GM21529 (cell line): ENCODE measurements around the gene TTC28.
A peak's percentile ranks its signal among the peaks of the same experiment; 100 is the strongest.

Experiments used
- ATAC-seq: cut with Tn5 transposase; IDR thresholded peaks from one replicate; pipeline ENCODE4 v1.9.1; 2021; ENCODE audit not compliant: unreplicated experiment

Gene TTC28

GRCh38 chr22:28297504-28297903, 382.1 kb downstream of the TTC28 start:
- ATAC-seq = peak; percentile 66

DNA sequence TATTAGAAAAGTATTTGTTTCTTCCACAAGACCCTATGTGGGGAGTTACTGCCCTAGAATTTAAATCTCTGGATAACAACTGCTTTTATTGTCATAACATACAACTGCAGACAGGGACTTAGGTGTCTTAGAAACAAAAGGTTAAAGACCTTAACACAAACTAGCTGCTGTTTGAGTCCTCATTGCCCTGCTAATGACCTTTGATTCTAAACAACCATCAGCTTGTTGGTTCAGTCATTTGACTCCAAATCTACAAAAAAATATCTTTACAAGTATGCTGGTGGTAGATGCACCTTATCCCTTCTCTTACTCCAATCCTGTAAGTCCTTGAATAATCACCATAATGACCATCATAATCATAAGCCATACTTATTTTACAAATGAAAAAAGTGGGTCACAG, 383.2 kb downstream of the TTC28 start:
- no peak for ATAC-seq

DNA sequence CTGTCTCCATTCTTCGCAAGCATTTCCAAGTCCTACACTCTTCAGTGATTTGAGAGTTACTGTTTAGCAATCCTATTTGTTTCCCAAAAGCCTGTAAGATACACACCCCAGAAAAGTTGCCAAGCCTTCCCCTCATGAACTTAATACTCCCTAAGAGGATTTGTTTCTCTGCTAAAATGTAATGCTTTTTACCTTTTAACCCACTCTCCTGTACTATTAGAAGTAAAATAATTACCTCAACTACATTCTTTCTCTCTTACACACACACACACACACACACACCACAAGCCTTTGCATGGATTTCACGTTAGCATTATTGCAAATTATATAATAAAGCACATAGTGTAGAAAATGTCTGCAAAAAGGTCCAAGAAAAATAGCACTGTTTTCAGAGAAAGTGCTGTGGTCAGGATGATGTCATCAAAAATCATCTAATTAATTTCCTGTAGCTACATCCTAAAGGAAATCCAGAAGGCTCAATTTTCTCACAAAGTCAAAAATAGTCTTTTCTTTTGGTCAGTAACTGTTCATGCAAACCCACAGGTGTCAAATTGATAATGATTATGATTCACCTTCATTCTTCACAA, 396.5 kb downstream of the TTC28 start:
- no peak for ATAC-seq

DNA sequence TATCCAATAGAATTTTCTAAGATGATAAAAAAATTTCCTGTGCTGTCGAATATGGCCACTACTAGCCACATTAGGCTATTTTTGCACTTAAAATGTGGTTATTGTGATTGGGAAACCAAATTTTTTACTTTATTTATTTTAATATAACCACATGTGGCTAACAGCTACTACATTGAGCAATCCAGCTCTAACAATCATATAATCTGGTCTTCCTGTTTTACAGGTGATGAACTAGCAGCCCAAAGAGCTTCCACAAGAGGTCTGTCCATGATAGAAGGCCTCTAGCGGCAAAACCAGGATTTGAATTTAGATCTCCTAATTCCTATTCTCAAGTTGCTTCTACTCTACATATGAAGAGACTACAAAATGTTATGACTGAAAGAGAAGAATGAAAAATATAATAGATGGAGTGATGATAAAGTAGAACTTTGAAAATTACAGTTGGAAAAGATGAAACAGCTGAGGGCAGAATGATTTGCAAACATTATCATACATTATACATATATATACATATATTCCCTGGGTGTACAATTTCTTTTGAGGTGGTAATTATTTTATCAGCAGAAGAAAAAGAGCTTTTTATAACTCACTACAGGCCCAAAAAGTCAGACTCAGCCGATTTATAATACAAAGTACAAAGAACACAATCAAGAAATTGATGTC, 397.1 kb downstream of the TTC28 start:
- ATAC-seq = no peak

GRCh38 chr22:28279888-28280287, 399.8 kb downstream of the TTC28 start:
- no peak for ATAC-seq

DNA sequence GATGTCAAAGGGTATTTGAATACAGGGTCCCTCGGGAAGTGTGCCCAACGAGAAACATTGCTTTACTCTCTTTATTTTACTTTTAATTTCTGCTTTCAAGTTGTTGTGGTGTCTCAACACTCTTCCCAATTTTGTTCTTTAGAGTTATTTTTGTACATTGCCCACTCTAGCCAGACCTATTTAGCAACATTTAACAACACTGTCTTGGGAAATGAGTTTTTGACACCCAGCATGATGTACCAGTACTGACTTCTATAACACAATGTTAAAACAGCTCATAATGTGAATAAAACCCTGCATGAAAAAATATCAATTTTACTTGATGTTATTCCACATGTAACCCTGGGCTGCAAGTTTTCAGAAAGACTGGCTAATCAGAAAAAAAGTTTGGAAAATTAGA, 410.4 kb downstream of the TTC28 start:
- ATAC-seq = no peak

DNA sequence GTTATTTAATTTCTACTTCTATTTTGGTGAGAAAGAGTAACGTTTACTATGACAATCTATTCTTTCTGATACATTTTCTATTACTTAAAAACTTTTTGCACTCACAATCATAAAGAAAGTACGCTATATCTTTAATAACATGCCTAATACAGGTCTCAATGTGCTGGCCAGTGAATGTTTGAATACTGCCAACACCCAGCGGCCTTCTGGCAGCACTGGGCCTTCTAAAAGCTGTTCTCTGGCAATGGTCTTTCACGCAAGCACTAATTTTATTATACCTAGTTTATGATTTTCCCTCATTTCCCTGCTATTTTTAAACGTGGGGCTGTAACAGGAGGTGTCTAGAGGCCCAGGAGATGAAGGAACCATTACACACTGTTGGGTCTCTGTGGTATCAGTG, 410.8 kb downstream of the TTC28 start:
- no peak for ATAC-seq

DNA sequence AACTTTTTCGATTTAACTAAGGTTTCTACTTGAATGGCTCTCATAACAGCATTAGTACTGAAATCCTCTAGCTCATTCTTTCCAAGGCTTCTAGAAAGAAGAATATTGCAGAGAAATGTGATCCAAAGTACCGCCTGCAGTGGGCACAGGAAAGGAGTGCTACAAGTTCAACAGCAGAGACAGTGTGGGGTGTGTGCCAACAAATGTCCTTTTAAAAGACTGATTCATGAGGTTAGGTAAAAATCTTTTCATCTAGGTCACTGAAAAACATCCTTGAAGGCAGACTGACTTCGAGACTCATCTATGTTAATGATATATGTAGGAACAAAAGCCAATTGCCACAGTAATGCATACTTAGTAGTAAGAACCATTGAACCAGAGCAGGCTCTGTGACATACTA, 411.5 kb downstream of the TTC28 start:
- no peak for ATAC-seq

DNA sequence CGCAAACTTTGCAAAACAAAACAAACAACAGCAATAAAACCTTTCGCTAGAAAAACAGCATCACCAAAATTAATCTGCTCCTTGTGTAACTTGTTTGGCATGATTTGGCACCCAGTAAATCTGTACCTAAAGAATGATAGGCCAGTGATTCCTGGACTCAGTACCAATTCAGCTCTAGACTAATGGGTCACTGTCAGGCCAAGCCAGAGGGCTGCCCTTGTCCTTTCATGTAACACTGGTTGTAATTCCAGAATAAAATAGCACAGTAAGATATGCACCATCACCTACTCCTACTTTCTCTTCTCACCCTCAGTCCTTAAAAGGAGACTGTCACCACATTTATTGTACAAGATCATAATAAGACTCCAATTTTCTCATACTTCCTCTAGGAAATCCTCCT, 419.0 kb downstream of the TTC28 start:
- no peak for ATAC-seq

DNA sequence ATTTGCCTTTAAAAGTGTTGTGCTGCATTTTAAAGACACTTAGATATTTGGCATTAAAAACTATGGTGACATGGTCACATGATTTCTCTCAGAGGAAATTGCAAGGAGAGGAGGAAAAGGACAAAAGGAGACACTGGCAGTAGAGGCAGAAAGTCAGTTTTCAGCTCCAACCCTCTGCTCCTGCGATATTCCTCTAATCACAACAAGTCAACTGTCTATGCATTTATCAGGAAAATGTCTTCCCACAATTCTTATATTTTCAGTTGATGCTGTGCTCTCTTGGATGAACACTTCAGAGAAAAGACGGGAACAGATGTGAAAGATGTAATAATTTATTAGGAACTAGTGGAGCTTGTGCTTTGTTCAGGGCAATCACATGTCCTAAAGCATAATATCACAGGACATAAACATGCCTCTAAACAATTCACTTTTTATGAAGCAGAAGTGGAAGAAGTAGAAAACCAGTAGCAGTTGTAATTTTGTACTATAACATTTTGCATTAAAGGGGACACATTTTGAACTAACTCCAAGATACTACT, 419.8 kb downstream of the TTC28 start:
- ATAC-seq = no peak

GRCh38 chr22:28254396-28254795, 425.2 kb downstream of the TTC28 start:
- ATAC-seq = no peak

- ATAC-seq = no peak
These were observed 427.1 kb downstream of the TTC28 start for GRCh38 chr22:28252539-28252938.

DNA sequence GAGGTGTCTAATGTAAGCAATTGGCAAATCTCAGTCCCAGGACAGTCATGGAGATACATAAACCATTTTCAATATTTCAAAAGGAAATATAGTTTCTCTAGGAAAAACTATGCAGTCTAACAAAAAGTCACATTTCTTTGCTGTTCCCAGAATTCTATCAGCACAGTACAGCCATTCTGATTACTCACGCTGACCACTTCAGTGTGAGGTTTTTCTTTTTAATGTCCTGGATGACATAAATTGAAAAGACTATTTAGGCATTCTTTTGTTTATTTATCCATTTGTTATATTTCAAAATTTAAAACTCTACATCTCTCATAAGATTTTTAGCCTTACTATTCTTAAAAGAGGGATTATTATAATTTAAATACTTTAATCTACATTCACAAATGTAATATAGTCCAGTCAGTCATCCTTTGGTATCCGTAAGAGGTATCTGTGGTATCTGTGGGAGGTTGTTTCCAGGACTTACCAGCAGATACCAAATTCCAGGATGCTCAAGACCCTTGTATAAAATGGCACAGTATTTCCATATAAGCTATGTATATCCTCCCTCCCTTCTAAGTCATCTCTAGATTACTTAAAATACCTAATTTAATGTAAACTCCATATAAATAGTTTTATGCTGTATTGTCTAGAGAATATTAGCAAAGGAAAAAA, 429.5 kb downstream of the TTC28 start:
- ATAC-seq = no peak

- no peak for ATAC-seq
These were observed 430.2 kb downstream of the TTC28 start for GRCh38 chr22:28249402-28249801.

- ATAC-seq = no peak
These were observed 431.8 kb downstream of the TTC28 start for GRCh38 chr22:28247667-28248363.

- no peak for ATAC-seq
These were observed 432.5 kb downstream of the TTC28 start for GRCh38 chr22:28247136-28247535.

GRCh38 chr22:28246397-28246796, 433.2 kb downstream of the TTC28 start:
- ATAC-seq = no peak

GRCh38 chr22:28245579-28246224, 433.9 kb downstream of the TTC28 start:
- no peak for ATAC-seq

DNA sequence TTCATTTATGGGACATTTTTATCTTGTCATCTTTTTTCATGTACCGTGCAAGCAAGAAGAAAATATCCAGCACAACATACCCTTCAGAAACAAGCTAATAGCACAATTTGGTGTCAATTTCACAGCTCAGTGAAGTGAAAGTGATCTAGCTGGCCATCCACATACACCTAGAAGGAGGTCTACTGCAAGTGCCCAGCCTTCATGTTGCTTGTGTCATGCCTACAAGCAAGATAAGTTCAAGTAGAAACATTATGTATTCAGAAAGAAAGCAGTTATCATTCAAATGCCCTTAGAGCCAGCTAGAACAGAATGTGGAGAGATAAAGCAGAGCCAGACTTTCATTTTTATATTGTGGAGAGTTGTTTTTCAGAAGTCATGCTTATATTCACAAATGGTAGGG, 434.9 kb downstream of the TTC28 start:
- no peak for ATAC-seq

DNA sequence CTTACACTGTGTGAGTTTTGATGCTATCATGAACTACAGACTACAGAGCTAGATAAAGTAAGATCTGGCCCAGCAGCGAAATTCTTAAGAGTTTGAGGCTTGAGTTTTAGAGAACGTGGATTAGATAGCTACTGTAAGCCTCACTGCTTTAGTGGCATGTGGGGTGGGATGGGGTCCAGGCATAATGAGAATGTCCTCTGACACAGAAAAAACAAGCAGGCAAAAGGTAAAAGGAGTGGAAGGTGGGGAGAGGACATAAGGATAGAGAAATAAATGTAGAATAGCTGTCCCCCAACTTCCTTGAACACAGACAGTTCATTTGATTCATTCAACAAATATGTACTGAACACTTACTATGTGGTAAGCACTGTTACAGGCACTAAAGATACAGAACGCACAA, 436.1 kb downstream of the TTC28 start:
- no peak for ATAC-seq

DNA sequence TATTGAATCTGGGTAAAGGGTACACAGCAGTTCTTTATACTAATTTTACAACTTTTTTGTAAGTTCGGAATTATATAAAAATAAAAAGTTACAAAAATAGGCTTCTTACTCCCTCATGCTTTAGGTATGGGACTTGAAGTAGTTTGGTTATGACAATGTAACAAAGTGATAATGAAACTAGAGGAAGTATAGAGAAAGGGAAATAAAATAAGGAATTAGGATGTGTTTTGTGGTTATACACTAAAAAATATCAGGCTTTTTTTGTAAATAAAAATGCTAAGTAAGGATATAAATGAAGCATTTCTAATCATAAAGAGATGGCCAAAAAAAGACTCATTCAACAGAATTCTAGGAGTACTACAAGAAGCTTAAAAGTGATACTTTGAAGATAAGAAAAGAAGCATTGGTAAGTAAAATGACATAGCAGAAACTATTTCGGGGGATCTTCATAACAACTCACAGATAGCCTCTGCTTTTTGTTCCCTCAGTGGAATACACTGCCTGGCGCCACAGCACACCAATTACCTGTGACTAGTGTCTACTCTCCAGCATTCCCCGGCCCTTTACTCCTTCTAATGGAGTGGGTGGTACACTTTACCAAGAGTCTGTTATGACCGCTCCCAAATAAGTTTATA, 437.9 kb downstream of the TTC28 start:
- no peak for ATAC-seq
